GM19438 (cell line): ENCODE results near the gene GLIS1.

Experiments
- ATAC-seq: cut with Tn5 transposase; IDR thresholded peaks from one replicate; pipeline ENCODE4 v1.9.1; 2021; ENCODE audit warnings: low read depth; ENCODE audit not compliant: unreplicated experiment

GLIS1 gene

DNA sequence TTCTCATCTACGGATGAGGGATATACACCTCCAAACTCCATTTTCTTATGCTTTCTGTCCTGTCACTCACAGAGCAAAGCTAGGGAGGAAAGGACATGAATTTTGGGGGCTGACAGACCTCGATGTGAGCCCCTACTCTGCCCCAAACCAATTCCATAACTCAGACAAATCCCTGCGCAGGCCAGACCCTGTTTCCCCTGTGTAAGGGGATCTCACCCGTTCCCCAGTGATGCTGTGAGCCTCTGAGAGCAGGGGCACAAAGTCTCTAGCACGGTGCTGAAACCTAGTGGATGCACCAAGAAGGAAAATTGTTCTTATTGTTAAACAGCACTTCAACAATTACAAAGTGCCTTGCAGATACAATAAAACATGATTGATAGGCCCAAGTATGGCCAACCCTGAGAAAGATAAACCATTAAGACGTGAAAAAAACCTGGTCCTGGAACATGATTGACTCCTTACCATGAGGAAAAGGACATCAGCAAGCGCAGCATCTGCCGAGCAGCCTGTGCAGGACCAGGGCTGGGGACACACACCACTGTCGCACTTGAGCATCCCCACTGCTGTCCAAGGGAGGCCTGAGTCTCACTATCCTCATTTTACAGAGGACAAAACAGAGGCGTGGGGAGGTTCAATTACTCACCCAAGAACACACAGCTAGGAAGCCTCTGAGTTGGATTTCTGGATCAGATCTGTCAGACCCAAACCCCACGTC is 137.8 kb downstream of the GLIS1 start:
- ATAC-seq, result no peak

- ATAC-seq, result no peak
These were observed 138.4 kb downstream of the GLIS1 start for GRCh38 chr1:53600561-53600960.

DNA sequence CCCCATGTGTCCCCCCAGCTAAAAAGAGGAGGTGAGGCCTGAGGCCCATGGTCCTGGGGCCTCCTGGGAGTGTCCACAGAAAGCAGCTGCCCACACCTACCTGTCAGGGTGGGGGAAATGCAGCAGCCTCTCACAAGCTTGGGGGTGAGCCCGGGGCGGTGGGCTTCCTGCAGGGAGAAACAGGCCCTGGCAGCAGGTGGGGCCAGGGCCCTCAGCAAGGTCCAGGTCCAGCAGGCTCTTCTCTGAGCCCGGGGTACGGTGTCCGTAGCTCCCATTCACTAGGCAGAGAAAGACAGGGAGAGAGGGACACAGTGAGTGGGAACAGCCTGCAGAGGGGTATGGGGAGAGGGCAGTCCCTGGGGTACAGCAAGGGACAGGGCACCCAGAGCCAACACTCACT is 139.0 kb downstream of the GLIS1 start:
- no peak for ATAC-seq

DNA sequence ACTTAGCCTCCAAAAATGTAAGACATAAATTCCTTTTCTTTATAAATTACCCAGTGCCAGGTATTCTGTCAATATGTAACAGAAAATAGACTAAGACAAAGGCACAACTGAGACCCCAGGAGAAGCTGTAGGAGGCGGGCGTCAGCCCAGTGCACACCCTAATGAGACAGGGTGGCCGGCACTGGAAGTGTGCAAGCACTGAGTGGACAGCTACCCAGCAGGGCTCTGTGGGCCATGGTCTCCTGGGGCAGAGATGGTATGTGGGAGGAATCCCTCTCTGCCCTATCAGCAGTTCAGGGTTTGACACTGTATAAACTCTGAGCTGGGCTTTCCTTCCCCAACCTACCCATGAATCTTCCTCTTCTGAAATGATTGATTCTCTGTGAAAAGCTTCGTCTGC is 139.5 kb downstream of the GLIS1 start:
- no peak for ATAC-seq

DNA sequence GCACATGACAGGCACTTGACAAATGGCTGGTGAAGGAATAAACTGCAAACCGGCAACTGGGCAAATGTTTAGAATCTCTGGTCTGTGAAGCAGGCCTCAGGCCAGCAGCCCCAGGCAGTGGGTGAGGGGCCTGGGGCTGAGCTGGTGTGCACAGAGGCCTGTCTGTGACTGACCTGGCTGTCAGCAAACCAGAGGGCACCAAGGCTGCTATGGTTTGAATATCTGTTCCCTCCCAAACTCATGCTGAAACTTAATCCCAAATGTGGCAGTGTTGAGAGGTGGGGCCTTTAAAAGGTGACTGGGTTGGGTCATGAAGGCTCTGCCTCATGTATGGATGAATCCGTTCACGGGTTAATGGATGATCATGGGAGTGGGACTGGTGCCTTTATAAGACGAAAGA is 140.0 kb downstream of the GLIS1 start:
- ATAC-seq, result no peak

- ATAC-seq, result no peak
These were observed 143.1 kb downstream of the GLIS1 start for GRCh38 chr1:53595906-53596305.

DNA sequence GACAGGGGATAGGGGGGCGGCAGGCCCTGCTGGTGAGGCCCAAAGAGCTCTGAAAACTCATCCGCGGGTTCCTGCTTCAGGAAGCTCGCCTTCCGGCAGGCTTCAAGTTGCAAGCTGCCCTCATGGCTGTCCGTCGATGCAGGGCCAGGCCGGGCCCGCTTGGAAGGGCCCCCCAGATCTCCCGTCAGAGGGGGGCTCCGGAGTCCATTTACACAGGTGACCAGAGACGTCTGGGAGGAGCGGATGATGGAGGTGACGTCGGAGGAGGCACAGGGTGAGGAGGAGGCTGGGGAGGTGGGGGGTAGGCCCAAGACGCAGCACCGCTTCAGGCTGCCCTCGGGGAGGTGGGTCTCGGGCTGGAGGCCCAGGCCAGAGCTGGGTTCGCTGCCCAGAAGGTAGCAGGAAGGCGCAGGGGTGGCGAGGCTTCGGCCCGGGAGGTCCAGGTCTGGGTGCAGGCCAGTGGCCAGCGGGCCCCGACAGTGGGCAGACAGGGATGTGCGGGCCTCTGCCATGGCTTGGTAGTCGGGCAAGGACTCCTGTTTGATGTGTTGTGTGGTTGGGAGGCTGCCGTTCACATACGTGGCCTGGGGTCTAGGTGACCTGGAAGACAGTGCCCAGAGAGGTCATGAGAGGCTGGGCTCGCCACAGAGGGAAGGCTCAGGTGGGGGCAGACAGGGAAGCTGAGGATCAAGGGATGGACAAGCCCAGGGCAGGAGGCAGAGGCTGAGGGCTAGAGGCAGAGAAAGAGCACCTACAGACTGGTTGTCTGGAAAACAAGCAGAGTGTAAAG is 144.4 kb downstream of the GLIS1 start:
- ATAC-seq, result no peak

- no peak for ATAC-seq
These were observed 145.1 kb downstream of the GLIS1 start for GRCh38 chr1:53593758-53594380.

DNA sequence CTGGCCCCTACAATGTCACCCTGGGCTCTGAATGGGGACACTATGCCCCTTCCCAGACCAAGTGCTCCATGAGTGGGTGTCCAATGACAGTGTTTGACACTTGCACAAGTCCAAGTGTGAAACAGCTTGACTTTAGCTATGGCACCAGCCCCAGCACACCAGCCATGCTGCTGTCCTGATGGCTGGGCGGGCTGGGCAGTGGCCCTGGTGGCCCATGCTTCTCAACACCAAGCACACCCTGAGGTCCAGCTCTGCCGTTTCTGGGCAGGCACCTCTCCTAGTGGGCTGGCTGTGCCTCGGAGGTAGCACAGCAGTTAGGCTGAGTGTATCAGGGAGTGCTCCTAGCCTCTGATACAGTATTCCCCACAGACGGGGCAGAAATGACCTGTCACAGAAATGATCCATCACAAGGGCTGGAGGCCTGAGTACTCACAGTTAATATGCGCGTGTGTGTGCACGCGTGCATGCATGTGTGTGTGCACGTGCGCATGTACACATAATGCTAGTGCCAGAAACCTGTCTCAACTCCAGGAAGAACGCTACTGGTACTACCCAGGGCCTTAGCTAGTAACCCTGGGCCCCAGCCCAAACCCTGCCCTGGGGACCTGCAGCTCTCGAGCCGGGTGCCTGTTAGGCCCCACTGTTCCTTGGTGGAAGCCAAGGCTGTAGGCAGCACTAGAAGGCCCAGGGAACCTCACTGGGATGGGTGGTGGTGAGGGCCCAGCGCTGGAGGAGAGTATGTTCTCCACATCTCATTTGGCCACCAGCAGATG is 145.8 kb downstream of the GLIS1 start:
- no peak for ATAC-seq

DNA sequence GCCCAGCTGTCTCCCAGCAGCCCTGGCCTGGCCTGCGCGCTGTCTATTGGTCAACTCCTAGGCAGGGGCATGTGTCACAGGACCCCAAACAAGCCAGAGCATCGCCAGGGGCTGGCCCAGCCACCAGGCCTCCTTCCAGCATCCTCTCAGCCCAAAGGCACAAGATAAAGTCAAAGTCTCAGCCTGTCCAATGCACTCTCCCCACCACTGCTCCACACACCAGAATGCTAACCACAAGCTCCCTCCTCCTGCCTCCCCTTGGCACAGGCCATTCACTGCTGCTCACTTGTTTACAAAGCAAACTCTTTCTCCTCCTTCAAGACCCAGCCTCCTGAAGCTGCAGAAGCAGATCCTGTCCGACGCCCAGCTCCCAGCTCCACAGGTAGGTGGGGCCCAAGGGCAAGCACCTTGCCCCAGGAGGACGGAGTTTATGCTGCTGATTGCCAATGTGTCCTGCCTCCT is 146.4 kb downstream of the GLIS1 start:
- ATAC-seq, result no peak

GRCh38 chr1:53591924-53592323 is 147.0 kb downstream of the GLIS1 start:
- no peak for ATAC-seq

- no peak for ATAC-seq
These were observed 148.1 kb downstream of the GLIS1 start for GRCh38 chr1:53590531-53591515.

DNA sequence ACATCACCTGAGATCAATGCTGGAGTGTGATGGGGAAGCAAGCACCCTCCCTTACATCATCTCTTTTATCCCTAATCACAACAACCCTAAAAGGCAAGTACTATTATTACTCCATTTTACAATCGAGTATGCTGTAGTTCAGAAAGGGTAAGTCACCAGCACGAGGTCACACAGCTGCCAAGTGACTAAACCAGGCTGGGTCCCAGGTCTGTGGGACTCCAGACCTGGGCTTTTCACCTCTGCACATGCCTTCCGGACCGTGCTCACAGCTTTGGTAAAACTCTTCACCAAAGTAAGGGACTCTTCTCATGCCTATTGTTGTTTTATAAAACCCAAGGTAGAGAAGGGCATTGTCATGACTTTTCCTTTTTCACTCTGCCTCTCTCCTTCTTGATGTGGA is 148.9 kb downstream of the GLIS1 start:
- no peak for ATAC-seq

- ATAC-seq, result no peak
These were observed 149.7 kb downstream of the GLIS1 start for GRCh38 chr1:53589043-53589887.

GRCh38 chr1:53588053-53588779 is 150.7 kb downstream of the GLIS1 start:
- no peak for ATAC-seq

DNA sequence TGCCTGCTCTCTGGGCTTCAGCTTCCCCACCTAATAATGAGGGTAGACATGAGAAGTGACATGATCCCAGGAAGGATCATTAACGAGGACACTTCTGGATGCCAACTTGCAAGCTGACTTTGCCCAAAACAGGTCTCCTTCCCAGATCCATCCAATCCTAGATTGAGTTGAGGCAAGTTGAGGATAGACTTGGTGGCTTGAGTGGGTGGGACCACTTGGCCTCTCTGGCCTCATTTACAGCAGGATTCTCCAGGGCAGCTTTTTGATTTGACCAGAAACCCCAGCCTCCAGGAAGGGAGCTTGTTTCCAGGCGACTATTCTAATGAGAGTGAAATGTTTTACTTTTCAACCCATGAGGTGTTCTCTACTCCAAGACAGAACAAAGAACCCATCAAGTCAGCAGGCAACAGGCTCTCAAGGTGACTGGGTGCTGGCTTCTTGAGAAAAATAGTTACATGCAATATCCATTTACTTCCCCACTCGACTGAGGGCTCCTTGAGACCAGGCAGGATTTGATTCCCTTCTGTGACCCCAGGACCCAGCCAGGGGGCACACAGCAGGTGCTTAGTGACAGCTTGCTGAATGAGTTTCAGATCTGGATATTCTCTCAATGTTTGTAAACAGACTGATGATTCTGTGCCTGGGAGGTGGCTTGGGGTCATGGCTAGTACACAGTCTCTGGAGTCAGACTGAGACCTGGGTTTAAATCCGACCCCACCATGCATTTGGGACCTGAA is 151.5 kb downstream of the GLIS1 start:
- ATAC-seq, result no peak

DNA sequence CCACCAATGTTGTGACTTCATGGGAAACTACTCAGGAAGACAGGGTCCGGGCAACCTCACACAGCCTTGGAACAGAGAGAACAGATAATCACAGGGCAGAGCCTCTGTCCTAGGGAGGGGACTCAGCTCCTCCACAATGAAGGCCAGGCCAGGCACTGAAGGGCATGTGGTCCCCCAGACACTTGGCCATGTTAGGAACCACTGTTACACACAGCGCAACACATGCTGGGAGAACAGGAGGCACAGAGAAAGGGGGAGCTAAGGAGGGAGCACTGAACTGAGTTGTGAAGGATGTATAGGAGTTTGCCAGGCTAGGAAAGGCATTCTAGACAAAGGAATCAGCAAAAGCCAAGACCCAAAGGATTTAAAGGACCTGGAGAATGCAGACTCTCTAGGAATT is 152.2 kb downstream of the GLIS1 start:
- no peak for ATAC-seq
